K562 (cell line): Measurements from ENCODE around the gene DNAAF3. TPM values are rescaled to one million over a fixed set of nuclear protein-coding genes. Genes with fewer than 3 reads are reported as not detected.

Experiments
- ATF7 ChIP-seq: fragments of 450-650 bp; IDR thresholded peaks from 2 replicates; pipeline ENCODE4 v1.7.1; 2014; ENCODE audit warnings: mild to moderate bottlenecking, moderate library complexity
- CCAR2 ChIP-seq: fragments of 200-400 bp; formaldehyde crosslinking; IDR thresholded peaks from 2 replicates; pipeline ENCODE4 v1.6.1; 2017; ENCODE audit warnings: mild to moderate bottlenecking, low read depth, low read length
- CTCFL ChIP-seq: IDR thresholded peaks from 2 replicates; pipeline ENCODE4 v1.6.1; 2011; ENCODE audit warnings: borderline replicate concordance, low read depth, mild to moderate bottlenecking, moderate library complexity, low read length; ENCODE audit not compliant: insufficient read depth, poor library complexity, severe bottlenecking
- HDAC3 ChIP-seq: fragments of 450-650 bp; IDR thresholded peaks from 2 replicates; pipeline ENCODE4 v1.6.1; 2018; ENCODE audit warnings: borderline replicate concordance, mild to moderate bottlenecking, moderate library complexity; ENCODE audit not compliant: partially characterized antibody
- MAFF ChIP-seq: IDR thresholded peaks from 2 replicates; pipeline ENCODE4 v1.6.1; 2012; ENCODE audit warnings: low read length, improper control_type of control experiment
- REST ChIP-seq, 2 experiments: fragments of 450-650 bp; formaldehyde crosslinking in 1 of 2; IDR thresholded peaks; 2 replicates each; pipeline versions ENCODE4 v1.4.0 to v1.6.1; 2014 to 2020; ENCODE audit warnings: mild to moderate bottlenecking in 2 of 2, borderline replicate concordance in 1 of 2, low read depth in 1 of 2
- RUNX1 ChIP-seq: sonication (generic); IDR thresholded peaks from 2 replicates; pipeline ENCODE4 v1.6.1; 2016; ENCODE audit warnings: antibody characterized with exemption, low read depth
- SRSF1 ChIP-seq: fragments of 200-400 bp; formaldehyde crosslinking; IDR thresholded peaks from 2 replicates; pipeline ENCODE4 v1.6.1; 2017; ENCODE audit warnings: mild to moderate bottlenecking, low read depth, low read length, moderate library complexity
- TSC22D4 ChIP-seq: fragments of 450-650 bp; IDR thresholded peaks from 2 replicates; pipeline ENCODE4 v1.6.1; 2016; ENCODE audit warnings: missing genetic modification characterization, missing biosample characterization, control low read depth
- ZNF124 ChIP-seq: sonication (generic); formaldehyde crosslinking; IDR thresholded peaks from 2 replicates; pipeline ENCODE4 v1.8.1; 2022; ENCODE audit warnings: missing genetic modification reagents
- ZNF57 ChIP-seq: fragments of 450-650 bp; formaldehyde crosslinking; IDR thresholded peaks from 2 replicates; pipeline ENCODE4 v1.4.0; 2020; ENCODE audit warnings: mild to moderate bottlenecking, moderate library complexity
- ZSCAN32 ChIP-seq: fragments of 450-650 bp; formaldehyde crosslinking; IDR thresholded peaks from 2 replicates; pipeline ENCODE4 v1.4.0; 2020; ENCODE audit warnings: mild to moderate bottlenecking, moderate library complexity
- polyA plus RNA-seq, 8 experiments: library from polyadenylated mRNA; depleted of rRNA in 4 of 8; stranded (reverse) in 5 of 8; unstranded in 3 of 8; fragments of >200 nt; fragmentation: Nextera tagmentation in 2 of 8; fragmentation: Illumina TruSeq in 1 of 8; extraction: Ambion mirVana in 2 of 8; extraction: Trizol in 1 of 8; gene quantifications; 2 replicates each; pipeline versions ENCODE4 v1.2.1 to v1.2.3, GENCODE V29; 2011 to 2014; ENCODE audit warnings: inconsistent platforms in 1 of 8, missing spikeins in 1 of 8
- total RNA-seq, 7 experiments: library from RNA; depleted of rRNA in 6 of 7; stranded (reverse); fragments of >200 nt in 6 of 7; fragmentation: Illumina TruSeq in 2 of 7; extraction: Trizol in 2 of 7; gene quantifications; 2 replicates each; pipeline versions ENCODE4 v1.2.1 to v1.2.3, GENCODE V29; 2011 to 2021; ENCODE audit warnings: low replicate concordance in 1 of 7
- TF ChIP-seq, protein P1 (sequence below), 2 experiments: fragments of 250-450 bp in 1 of 2; fragments of 450-650 bp in 1 of 2; sonication (Bioruptor Pico) in 1 of 2; IDR thresholded peaks; 2 replicates each; pipeline versions ENCODE4 v1.6.1 to v1.8.0; 2016 to 2021; ENCODE audit warnings: mild to moderate bottlenecking in 2 of 2, moderate library complexity in 2 of 2, missing compliant biosample characterization in 1 of 2, missing genetic modification characterization in 1 of 2
- TF ChIP-seq, protein P2 (sequence below): sonication (generic); formaldehyde crosslinking; IDR thresholded peaks from 2 replicates; pipeline ENCODE4 v1.8.0; 2022; ENCODE audit warnings: missing genetic modification reagents, mild to moderate bottlenecking, borderline replicate concordance

Gene DNAAF3
- total and polyA plus RNA-seq, 9 of the 15 experiments (the other 6 are each of a cell fraction or from before 2014, with no cell fraction given): 21.6 to 61.5 (median 43.0) TPM

- TF ChIP-seq REST (IDR thresholded peaks at IDR 0.05; ENCODE audit: borderline replicate concordance) (no peak), REST (CRISPR knock-in tag; IDR thresholded peaks at IDR 0.05; ENCODE audit: low read depth) (no peak), CCAR2 (no peak), SRSF1 (no peak), MAFF (no peak), TSC22D4 (no peak), HDAC3 (peak; percentile 68), ZNF124 (CRISPR knock-in tag) (no peak), ATF7 (peak; percentile 97), CTCFL (no peak), RUNX1 (no peak), ZNF57 (no peak), ZSCAN32 (CRISPR knock-in tag) (no peak)
- TF ChIP-seq, protein P1, sequence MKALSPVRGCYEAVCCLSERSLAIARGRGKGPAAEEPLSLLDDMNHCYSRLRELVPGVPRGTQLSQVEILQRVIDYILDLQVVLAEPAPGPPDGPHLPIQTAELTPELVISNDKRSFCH (CRISPR knock-in tag; IDR thresholded peaks at IDR 0.05): no peak
- TF ChIP-seq, protein P1 (tag; IDR thresholded peaks at IDR 0.05): 0 out of 2 replicates have a peak, but pooled peaks have one; percentile 18
- TF ChIP-seq, protein P2, sequence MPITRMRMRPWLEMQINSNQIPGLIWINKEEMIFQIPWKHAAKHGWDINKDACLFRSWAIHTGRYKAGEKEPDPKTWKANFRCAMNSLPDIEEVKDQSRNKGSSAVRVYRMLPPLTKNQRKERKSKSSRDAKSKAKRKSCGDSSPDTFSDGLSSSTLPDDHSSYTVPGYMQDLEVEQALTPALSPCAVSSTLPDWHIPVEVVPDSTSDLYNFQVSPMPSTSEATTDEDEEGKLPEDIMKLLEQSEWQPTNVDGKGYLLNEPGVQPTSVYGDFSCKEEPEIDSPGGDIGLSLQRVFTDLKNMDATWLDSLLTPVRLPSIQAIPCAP (CRISPR knock-in tag): no peak
These were observed 7.3 kb downstream of the DNAAF3 start (continued) for GRCh38 chr19:55158848-55159749.
